ENCODE data around the gene MAP2K5. TPM values are rescaled to one million over a fixed set of nuclear protein-coding genes. Genes with fewer than 3 reads are reported as not detected.

MAP2K5 gene
- polyA plus RNA-seq, 1 donor from 2014 or later, result 12.1 TPM

DNA sequence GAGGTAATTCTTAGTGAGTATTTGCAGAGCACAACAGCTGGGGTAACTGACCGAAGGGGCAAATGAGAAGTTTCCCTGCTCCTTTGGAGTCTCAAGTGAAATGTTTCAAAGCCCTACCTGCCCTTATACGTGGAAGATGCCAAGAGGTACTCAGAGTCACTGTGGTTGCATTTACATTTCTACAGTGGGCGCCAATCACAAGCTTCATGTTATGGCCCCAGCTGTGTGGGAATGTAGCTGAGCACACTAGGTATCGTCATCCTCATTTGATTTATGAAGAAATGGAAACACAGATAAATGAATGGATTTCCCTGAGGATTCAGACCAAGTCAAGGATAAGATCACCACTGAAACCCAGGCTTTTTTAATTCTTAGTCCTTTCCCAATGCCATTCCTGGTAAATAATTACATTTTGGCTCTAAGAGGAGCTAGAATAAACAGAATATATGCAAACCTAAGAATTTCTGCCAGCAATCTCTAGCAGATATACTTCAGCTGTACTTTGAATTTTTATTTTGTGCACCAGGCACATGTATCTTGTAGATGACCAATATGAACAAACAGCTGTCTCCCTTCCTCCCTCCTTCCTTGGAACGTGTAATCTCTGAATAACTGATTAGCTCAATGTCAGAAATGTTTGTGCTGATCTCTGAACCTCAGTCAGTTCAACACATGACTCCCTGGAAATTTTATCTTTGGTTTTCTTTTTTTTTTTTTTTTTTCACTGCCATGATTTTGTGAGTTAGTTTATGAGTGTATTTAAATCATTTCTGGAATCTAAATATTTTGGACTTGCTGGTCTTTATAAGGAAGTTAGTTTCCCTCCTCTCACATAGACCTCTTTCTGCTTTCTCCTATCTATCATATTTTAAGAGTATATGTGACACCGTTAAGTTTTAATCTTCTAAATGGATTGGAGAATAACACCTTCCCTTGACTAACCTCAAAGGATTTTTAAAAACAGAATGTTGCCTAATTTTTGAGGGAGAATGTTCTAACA is 69.2 kb downstream of the MAP2K5 start:
- H3F3A ChIP-seq (ENCODE audit: insufficient read depth, low read length, poor library complexity, severe bottlenecking), result no peaks in the 10 kb centered on the region
- H3K27me3 ChIP-seq (ENCODE audit: insufficient read depth, low read depth, low read length), result no peaks in the 10 kb centered on the region
- H3K79me2 ChIP-seq (replicated peaks; ENCODE audit: insufficient read depth, low read length), result no peaks in the 10 kb centered on the region
- H3K9me3 ChIP-seq (ENCODE audit: low read length), result no peaks in the 10 kb centered on the region
- no peak overlapping the region for H3K4me3 ChIP-seq (ENCODE audit: low read length)
- H3K4me2 ChIP-seq (ENCODE audit: low read length), result no peak overlapping the region
- H3K9ac ChIP-seq (ENCODE audit: low read length), result no peak overlapping the region
- H2AFZ ChIP-seq (ENCODE audit: low read depth, low read length), result no peak overlapping the region
- no peaks in the 10 kb centered on the region for H4K20me1 ChIP-seq (ENCODE audit: insufficient read depth)
- no peaks in the 10 kb centered on the region for H3K36me3 ChIP-seq (ENCODE audit: insufficient read depth, low read length)
- H3K9me2 ChIP-seq (ENCODE audit: insufficient read depth, low read length), result no peaks in the 10 kb centered on the region
- TF ChIP-seq EP300 (conservative IDR thresholded peaks at IDR 0.05; ENCODE audit: poor library complexity, severe bottlenecking) (no peak), EZH2 (IDR thresholded peaks at IDR 0.05; ENCODE audit: borderline replicate concordance, insufficient read depth, low read length, poor library complexity, severe bottlenecking) (no peak), POLR2AphosphoS5 (IDR thresholded peaks at IDR 0.05) (no peak), MXI1 (conservative IDR thresholded peaks at IDR 0.05; ENCODE audit: poor library complexity, severe bottlenecking) (no peak), TAF1 (IDR thresholded peaks at IDR 0.05; ENCODE audit: low read depth) (no peak), RAD21 (conservative IDR thresholded peaks at IDR 0.05) (no peak), SMC3 (conservative IDR thresholded peaks at IDR 0.05; ENCODE audit: poor library complexity) (no peak)
- TF ChIP-seq, protein P1, sequence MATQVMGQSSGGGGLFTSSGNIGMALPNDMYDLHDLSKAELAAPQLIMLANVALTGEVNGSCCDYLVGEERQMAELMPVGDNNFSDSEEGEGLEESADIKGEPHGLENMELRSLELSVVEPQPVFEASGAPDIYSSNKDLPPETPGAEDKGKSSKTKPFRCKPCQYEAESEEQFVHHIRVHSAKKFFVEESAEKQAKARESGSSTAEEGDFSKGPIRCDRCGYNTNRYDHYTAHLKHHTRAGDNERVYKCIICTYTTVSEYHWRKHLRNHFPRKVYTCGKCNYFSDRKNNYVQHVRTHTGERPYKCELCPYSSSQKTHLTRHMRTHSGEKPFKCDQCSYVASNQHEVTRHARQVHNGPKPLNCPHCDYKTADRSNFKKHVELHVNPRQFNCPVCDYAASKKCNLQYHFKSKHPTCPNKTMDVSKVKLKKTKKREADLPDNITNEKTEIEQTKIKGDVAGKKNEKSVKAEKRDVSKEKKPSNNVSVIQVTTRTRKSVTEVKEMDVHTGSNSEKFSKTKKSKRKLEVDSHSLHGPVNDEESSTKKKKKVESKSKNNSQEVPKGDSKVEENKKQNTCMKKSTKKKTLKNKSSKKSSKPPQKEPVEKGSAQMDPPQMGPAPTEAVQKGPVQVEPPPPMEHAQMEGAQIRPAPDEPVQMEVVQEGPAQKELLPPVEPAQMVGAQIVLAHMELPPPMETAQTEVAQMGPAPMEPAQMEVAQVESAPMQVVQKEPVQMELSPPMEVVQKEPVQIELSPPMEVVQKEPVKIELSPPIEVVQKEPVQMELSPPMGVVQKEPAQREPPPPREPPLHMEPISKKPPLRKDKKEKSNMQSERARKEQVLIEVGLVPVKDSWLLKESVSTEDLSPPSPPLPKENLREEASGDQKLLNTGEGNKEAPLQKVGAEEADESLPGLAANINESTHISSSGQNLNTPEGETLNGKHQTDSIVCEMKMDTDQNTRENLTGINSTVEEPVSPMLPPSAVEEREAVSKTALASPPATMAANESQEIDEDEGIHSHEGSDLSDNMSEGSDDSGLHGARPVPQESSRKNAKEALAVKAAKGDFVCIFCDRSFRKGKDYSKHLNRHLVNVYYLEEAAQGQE (IDR thresholded peaks at IDR 0.05; ENCODE audit: borderline replicate concordance), result no peak
- TF ChIP-seq, protein P2, sequence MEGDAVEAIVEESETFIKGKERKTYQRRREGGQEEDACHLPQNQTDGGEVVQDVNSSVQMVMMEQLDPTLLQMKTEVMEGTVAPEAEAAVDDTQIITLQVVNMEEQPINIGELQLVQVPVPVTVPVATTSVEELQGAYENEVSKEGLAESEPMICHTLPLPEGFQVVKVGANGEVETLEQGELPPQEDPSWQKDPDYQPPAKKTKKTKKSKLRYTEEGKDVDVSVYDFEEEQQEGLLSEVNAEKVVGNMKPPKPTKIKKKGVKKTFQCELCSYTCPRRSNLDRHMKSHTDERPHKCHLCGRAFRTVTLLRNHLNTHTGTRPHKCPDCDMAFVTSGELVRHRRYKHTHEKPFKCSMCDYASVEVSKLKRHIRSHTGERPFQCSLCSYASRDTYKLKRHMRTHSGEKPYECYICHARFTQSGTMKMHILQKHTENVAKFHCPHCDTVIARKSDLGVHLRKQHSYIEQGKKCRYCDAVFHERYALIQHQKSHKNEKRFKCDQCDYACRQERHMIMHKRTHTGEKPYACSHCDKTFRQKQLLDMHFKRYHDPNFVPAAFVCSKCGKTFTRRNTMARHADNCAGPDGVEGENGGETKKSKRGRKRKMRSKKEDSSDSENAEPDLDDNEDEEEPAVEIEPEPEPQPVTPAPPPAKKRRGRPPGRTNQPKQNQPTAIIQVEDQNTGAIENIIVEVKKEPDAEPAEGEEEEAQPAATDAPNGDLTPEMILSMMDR (IDR thresholded peaks at IDR 0.05; ENCODE audit: poor library complexity, severe bottlenecking), result no peak
- H3K27ac ChIP-seq (ENCODE audit: low read length), result no peak overlapping the region

DNA sequence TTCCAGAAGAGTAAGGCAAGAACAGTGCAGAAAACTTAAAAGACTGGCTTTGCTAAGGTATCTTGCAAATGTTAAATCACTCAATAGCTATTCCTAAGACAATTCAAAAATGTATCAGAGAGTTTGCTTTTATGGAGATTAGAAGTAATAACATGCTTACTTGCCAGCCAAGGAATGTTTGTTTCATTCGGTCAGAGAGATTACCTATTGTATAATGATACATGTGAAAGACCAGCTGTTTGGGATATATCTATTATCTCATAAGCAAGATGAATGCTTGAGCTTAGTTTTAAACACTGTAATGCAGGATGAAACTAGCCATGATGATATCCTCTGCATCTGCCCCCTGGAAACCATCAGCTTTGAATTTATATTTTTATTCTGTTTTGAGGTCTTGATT is 70.7 kb downstream of the MAP2K5 start:
- TF ChIP-seq, protein P2 (IDR thresholded peaks at IDR 0.05; ENCODE audit: poor library complexity, severe bottlenecking), result no peak
- Histone ChIP-seq H3K4me3 (ENCODE audit: low read length) (no peak overlapping the region), H3K27me3 (ENCODE audit: insufficient read depth, low read depth, low read length) (no peaks in the 10 kb centered on the region), H3K79me2 (replicated peaks; ENCODE audit: insufficient read depth, low read length) (no peaks in the 10 kb centered on the region), H3K36me3 (ENCODE audit: insufficient read depth, low read length) (no peaks in the 10 kb centered on the region), H3F3A (ENCODE audit: insufficient read depth, low read length, poor library complexity, severe bottlenecking) (no peaks in the 10 kb centered on the region), H2AFZ (ENCODE audit: low read depth, low read length) (no peak overlapping the region), H3K4me2 (ENCODE audit: low read length) (no peak overlapping the region), H3K27ac (ENCODE audit: low read length) (no peak overlapping the region), H4K20me1 (ENCODE audit: insufficient read depth) (no peaks in the 10 kb centered on the region), H3K9ac (ENCODE audit: low read length) (no peak overlapping the region), H3K9me3 (ENCODE audit: low read length) (no peaks in the 10 kb centered on the region), H3K9me2 (ENCODE audit: insufficient read depth, low read length) (no peaks in the 10 kb centered on the region)
